Astrocyte of the cerebellum (primary cell): ENCODE results near the gene EMSY.

Experiments
- DNase-seq: peaks from one replicate; pipeline ENCODE4 v3.0.0-alpha.2; 2011; ENCODE audit warnings: low read depth
- H3K4me3 ChIP-seq: 2 replicates; pipeline ENCODE4 v1.5.1; 2011; ENCODE audit warnings: mild to moderate bottlenecking, low read depth, low read length, moderate library complexity
- in situ Hi-C: cut with HindIII; loops from 2 replicates; pipeline ENCODE4 v1.10.0; 2017; ENCODE audit warnings: low sequenced_read_pairs
- TF ChIP-seq, protein P1 (sequence below): IDR thresholded peaks from 2 replicates; pipeline ENCODE4 v1.5.1; 2012; ENCODE audit warnings: low read length, low read depth, moderate library complexity, mild to moderate bottlenecking; ENCODE audit errors: missing control alignments

Gene EMSY

DNA sequence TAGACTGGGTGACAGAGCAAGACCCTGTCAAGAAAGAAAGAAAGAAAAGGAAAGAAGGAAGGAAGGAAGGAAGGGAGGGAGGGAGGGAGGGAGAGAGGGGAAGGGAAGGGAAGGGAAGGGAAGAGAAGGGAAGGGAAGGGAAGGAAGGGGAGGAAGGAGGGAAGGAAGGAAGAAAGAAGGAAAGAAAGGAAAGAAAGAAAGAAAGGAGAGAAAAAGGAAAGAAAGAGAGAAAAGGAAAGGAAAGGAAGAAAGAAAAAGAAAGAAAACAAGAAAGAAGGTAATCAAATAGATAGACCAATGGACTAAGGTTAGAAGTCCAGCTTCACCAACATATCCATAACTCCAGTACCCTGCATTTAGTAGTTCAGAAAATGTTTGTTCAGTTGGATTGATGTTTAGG is 18.2 kb upstream of the EMSY start:
- H3K4me3 ChIP-seq: no peak overlapping the region
- in situ Hi-C loops: no loop called here
- DNase-seq: no peak
- TF ChIP-seq, protein P1, sequence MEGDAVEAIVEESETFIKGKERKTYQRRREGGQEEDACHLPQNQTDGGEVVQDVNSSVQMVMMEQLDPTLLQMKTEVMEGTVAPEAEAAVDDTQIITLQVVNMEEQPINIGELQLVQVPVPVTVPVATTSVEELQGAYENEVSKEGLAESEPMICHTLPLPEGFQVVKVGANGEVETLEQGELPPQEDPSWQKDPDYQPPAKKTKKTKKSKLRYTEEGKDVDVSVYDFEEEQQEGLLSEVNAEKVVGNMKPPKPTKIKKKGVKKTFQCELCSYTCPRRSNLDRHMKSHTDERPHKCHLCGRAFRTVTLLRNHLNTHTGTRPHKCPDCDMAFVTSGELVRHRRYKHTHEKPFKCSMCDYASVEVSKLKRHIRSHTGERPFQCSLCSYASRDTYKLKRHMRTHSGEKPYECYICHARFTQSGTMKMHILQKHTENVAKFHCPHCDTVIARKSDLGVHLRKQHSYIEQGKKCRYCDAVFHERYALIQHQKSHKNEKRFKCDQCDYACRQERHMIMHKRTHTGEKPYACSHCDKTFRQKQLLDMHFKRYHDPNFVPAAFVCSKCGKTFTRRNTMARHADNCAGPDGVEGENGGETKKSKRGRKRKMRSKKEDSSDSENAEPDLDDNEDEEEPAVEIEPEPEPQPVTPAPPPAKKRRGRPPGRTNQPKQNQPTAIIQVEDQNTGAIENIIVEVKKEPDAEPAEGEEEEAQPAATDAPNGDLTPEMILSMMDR: no peak

DNA sequence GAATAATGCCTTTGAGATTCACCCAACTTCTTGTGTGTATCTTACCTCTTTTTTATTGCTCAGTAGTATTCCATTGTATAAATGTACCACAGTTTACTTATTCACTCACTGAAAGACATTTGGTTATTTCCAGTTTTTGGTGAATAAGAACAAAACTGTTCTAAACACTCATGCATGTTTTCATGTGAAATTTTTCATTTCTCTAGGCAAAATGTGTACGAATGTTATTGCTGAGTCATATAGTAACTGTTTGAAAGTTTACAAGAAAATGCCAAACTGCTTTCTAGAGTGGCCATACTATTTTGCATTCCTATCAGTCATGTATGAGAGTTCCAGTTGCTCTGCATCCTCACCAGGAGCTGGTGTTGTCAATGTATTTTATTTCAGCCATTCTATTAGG is 8.8 kb upstream of the EMSY start:
- DNase-seq: no peak
- no peak overlapping the region for H3K4me3 ChIP-seq
- TF ChIP-seq, protein P1: no peak
- in situ Hi-C loops: no loop called here

DNA sequence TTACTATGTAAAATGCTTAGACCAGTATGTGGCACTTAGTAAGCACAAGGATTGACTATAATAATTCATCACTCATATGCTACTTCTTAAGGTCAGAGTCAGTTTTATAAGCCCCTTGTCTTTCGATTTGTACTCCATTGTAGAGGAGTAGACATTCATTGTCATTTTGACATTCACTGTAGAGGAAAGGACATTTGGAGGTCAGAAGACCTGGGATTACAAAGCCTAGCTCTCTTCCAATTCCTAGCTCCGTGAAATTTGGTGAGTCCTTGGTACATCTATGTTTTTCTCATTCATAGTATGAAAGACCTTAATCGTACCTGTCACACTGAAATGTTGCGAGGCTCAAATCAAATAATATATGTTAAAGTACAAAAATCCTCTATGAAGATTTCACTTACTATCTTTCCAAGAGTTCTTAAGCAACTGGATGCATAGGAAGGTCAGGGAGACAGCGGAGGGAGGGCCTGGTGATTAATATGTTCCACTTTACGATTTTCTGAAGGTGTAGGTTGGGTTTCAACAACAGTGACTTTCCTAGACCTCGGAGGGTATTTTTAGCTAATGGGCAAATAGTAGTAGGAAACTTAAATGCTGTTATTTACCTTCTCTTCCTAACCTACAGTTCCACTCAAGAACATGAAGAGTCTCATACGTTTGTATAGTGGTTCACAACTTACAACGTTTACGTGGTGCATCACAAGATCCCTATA is 1.4 kb upstream of the EMSY start:
- DNase-seq: no peak
- in situ Hi-C loops: loop anchor here (5.0 kb wide), 1 partner anchor 61 kb away; the partner anchor contains the start of genes GVQW3 and THAP12

DNA sequence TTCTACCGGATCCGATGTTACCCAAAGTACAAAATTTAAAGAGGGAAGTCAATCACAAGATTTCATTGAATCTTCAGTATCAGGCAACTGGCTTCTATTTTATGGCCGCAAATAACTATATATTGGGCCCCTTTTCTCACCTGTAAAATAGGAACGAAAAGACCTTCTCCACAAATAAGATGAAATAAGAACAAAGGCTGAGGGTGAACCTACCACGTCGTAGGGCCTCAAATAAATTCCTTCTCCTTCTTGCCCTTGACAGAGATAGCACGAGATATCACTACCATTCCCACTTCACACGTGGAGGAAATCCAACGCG is 794 bp upstream of the EMSY start:
- in situ Hi-C loops: loop anchor here (5.0 kb wide), 1 partner anchor 62 kb away; the partner anchor contains the start of genes GVQW3 and THAP12
- H3K4me3 ChIP-seq: peak overlapping the region; percentile 100
- no peak for DNase-seq
- TF ChIP-seq, protein P1: no peak

More for the DNA sequence above, 1.4 kb upstream of the EMSY start:
- TF ChIP-seq, protein P1: no peak
- peak overlapping the region; percentile 100 for H3K4me3 ChIP-seq

DNA sequence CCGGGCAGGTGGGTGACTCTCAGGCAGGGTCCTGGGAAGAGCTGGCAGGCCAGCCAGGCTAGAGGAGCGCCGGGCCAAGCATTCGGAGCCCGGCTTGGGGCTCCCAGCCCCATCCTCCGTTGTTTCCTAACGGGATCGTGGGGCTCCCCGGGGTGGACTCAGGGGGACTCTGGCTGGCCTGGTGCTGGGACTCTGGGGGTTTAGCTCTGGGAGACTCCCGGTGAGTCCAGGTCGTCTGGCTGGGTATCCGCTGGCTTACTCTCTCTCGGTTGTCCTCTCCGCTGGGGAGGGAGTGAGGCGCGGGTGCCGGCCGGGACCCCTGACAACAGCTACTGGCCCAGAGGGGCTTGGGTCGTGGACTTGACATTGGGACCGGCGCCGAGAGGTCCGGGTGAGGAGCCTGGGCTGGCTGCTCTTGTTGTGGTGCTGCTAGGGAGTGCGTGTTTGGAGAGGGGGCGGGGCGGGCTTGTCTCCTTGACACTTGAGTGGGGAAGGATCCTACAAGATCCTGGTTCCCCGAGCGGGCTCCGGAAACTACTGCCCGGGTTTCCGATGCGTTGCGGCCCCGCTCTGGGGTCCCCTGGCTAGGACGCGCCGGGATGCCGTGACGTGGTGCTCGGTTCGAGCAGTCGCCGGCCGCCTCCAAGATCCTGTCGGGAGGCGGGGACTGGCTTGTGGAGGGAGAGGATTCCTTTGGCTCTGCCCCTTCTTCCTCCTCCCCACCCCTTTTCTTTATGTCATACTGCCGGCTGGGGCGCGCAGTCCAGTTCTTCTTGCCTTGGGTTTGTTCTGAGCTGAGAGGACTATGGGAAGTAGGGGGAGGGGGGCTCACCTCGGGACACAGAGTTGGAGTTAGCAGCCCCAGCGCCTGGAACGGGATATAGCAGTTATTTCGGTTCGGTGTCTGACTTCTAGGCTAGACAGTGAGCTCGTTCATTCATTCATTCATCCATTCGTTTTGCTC is 585 bp downstream of the EMSY start:
- H3K4me3 ChIP-seq: peak overlapping the region; percentile 100
- TF ChIP-seq, protein P1: no peak

DNA sequence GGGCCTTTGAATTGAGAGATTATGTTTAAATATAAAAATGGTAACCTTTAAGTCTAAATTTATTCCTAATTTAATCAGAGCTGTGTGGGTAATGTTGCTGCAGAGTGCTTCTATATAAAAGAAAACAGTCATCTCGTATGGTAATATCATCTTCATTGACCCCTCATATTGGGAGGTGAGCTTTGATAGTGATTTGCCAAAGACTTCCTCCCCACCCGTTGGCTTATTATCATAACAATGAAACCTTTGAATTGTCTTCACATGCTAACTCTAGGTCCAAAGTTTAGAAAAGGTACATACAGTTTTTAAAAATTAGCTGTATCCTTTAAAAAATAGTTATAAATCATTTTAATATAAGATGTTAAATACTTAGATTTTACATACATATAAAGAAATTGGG is 3.7 kb downstream of the EMSY start:
- in situ Hi-C loops: no loop called here
- no peak overlapping the region for H3K4me3 ChIP-seq
- TF ChIP-seq, protein P1: no peak
- no peak for DNase-seq

More for the DNA sequence above, 585 bp downstream of the EMSY start:
- peak; percentile 68 for DNase-seq
- in situ Hi-C loops: no loop called here
